ENCODE measurements around the gene TYMP.

Gene TYMP

GRCh38 chr22:50516068-50516467 lies 13.7 kb downstream of the TYMP start:
- Histone ChIP-seq H3K4me1 (ENCODE audit: insufficient read depth, low read length, severe bottlenecking) (no peaks in the 10 kb centered on the region), H3F3A (ENCODE audit: insufficient read depth, low read length) (no peaks in the 10 kb centered on the region), H3K9me2 (ENCODE audit: low read depth, low read length) (no peaks in the 10 kb centered on the region), H3K9me3 (ENCODE audit: low read length) (no peaks in the 10 kb centered on the region), H4K20me1 (ENCODE audit: insufficient read depth, low read length) (no peaks in the 10 kb centered on the region), H3K36me3 (ENCODE audit: insufficient read depth, low read length) (peaks cover 75% of the 10 kb centered on the region), H3K4me2 (ENCODE audit: low read length) (no peak overlapping the region), H3K4me3 (ENCODE audit: low read depth, low read length, poor library complexity, severe bottlenecking) (no peak overlapping the region), H3K9ac (ENCODE audit: low read length) (no peak overlapping the region), H3K27me3 (ENCODE audit: insufficient read depth, low read length) (no peaks in the 10 kb centered on the region), H3K27ac (ENCODE audit: low read depth, low read length, poor library complexity, severe bottlenecking) (no peak overlapping the region), H3K79me2 (ENCODE audit: insufficient read depth, low read length) (peaks cover 33% of the 10 kb centered on the region), H2AFZ (ENCODE audit: low read length) (no peak overlapping the region)
- TF ChIP-seq CTCF (IDR thresholded peaks at IDR 0.05; ENCODE audit: low read length) (no peak), EZH2 (IDR thresholded peaks at IDR 0.05; ENCODE audit: borderline replicate concordance, low read length) (no peak)

- Histone ChIP-seq H3K9ac (ENCODE audit: low read length) (no peak overlapping the region), H3K27ac (ENCODE audit: low read depth, low read length, poor library complexity, severe bottlenecking) (no peak overlapping the region), H3K36me3 (ENCODE audit: insufficient read depth, low read length) (peaks cover 56% of the 10 kb centered on the region)
Observed at GRCh38 chr22:50513175-50513574, 16.6 kb downstream of the TYMP start.

GRCh38 chr22:50508897-50509296 lies 20.9 kb downstream of the TYMP start:
- Histone ChIP-seq H3K36me3 (ENCODE audit: insufficient read depth, low read length) (peaks cover 35% of the 10 kb centered on the region), H2AFZ (ENCODE audit: low read length) (no peak overlapping the region), H3K9me2 (ENCODE audit: low read depth, low read length) (no peaks in the 10 kb centered on the region), H3K9ac (ENCODE audit: low read length) (peak overlapping the region; percentile 85), H3K27ac (ENCODE audit: low read depth, low read length, poor library complexity, severe bottlenecking) (peak overlapping the region; percentile 90), H3F3A (ENCODE audit: insufficient read depth, low read length) (no peaks in the 10 kb centered on the region), H3K9me3 (ENCODE audit: low read length) (no peaks in the 10 kb centered on the region), H3K4me2 (ENCODE audit: low read length) (peak overlapping the region; percentile 94), H3K4me1 (ENCODE audit: insufficient read depth, low read length, severe bottlenecking) (peaks cover 26% of the 10 kb centered on the region), H3K79me2 (ENCODE audit: insufficient read depth, low read length) (peaks cover 45% of the 10 kb centered on the region), H4K20me1 (ENCODE audit: insufficient read depth, low read length) (no peaks in the 10 kb centered on the region), H3K27me3 (ENCODE audit: insufficient read depth, low read length) (no peaks in the 10 kb centered on the region), H3K4me3 (ENCODE audit: low read depth, low read length, poor library complexity, severe bottlenecking) (peak overlapping the region; percentile 92)
- TF ChIP-seq CTCF (IDR thresholded peaks at IDR 0.05; ENCODE audit: low read length) (no peak), EZH2 (IDR thresholded peaks at IDR 0.05; ENCODE audit: borderline replicate concordance, low read length) (no peak)

More at GRCh38 chr22:50513175-50513574, 16.6 kb downstream of the TYMP start:
- Histone ChIP-seq H3K9me3 (ENCODE audit: low read length) (no peaks in the 10 kb centered on the region), H3K4me1 (ENCODE audit: insufficient read depth, low read length, severe bottlenecking) (peaks cover 14% of the 10 kb centered on the region), H3K27me3 (ENCODE audit: insufficient read depth, low read length) (no peaks in the 10 kb centered on the region), H3K9me2 (ENCODE audit: low read depth, low read length) (no peaks in the 10 kb centered on the region), H3K4me2 (ENCODE audit: low read length) (no peak overlapping the region), H3K79me2 (ENCODE audit: insufficient read depth, low read length) (peaks cover 57% of the 10 kb centered on the region), H3F3A (ENCODE audit: insufficient read depth, low read length) (no peaks in the 10 kb centered on the region), H3K4me3 (ENCODE audit: low read depth, low read length, poor library complexity, severe bottlenecking) (no peak overlapping the region), H2AFZ (ENCODE audit: low read length) (no peak overlapping the region), H4K20me1 (ENCODE audit: insufficient read depth, low read length) (no peaks in the 10 kb centered on the region)
- no peak for TF ChIP-seq EZH2 (IDR thresholded peaks at IDR 0.05; ENCODE audit: borderline replicate concordance, low read length)
- TF ChIP-seq CTCF (IDR thresholded peaks at IDR 0.05; ENCODE audit: low read length): no peak

Data from OCI-LY1 (cell line).